Liver (tissue), 3 donors: ENCODE results near the gene REPS2.

Experiments used
- CTCF ChIP-seq: fragments of 150-350 bp; IDR thresholded peaks from 2 replicates; pipeline ENCODE4 v1.5.1; 2017; ENCODE audit warnings: improper control_type of control experiment, low read depth, low read length; ENCODE audit not compliant: missing input control
- EGR1 ChIP-seq, 2 donors: IDR thresholded peaks; 2 replicates each; pipeline ENCODE4 v1.6.1; 2016 to 2018; ENCODE audit warnings: antibody characterized with exemption in 2 of 2, low read depth in 2 of 2
- GABPA ChIP-seq, 2 donors: IDR thresholded peaks in 1 of 2; conservative IDR thresholded peaks in 1 of 2; 2 replicates each; pipeline ENCODE4 v1.6.1; 2016; ENCODE audit warnings: antibody characterized with exemption in 2 of 2, mild to moderate bottlenecking in 1 of 2, moderate library complexity in 1 of 2
- JUND ChIP-seq, 2 donors: IDR thresholded peaks; 2 replicates each; pipeline ENCODE4 v1.6.1; 2016; ENCODE audit warnings: antibody characterized with exemption in 2 of 2
- MAX ChIP-seq: IDR thresholded peaks from 2 replicates; pipeline ENCODE4 v1.6.1; 2016; ENCODE audit warnings: antibody characterized with exemption
- NR2F2 ChIP-seq: IDR thresholded peaks from 2 replicates; pipeline ENCODE4 v1.6.1; 2016; ENCODE audit warnings: antibody characterized with exemption
- RAD21 ChIP-seq, 2 donors: IDR thresholded peaks; 2 replicates each; pipeline ENCODE4 v1.6.1; 2016; ENCODE audit warnings: antibody characterized with exemption in 2 of 2, mild to moderate bottlenecking in 2 of 2
- SP1 ChIP-seq: IDR thresholded peaks from 2 replicates; pipeline ENCODE4 v1.6.1; 2018; ENCODE audit warnings: antibody characterized with exemption, mild to moderate bottlenecking
- TAF1 ChIP-seq: conservative IDR thresholded peaks from 2 replicates; pipeline ENCODE4 v1.6.1; 2016; ENCODE audit warnings: antibody characterized with exemption, mild to moderate bottlenecking
- YY1 ChIP-seq: IDR thresholded peaks from 2 replicates; pipeline ENCODE4 v1.6.1; 2016; ENCODE audit warnings: antibody characterized with exemption, mild to moderate bottlenecking
- TF ChIP-seq, protein P1 (sequence below): IDR thresholded peaks from 2 replicates; pipeline ENCODE4 v1.6.1; 2016; ENCODE audit warnings: antibody characterized with exemption, mild to moderate bottlenecking
- TF ChIP-seq, protein P2 (sequence below): IDR thresholded peaks from 2 replicates; pipeline ENCODE4 v1.6.1; 2016; ENCODE audit warnings: antibody characterized with exemption
- donor health status: healthy.
- donor health status: healthy.

DNA sequence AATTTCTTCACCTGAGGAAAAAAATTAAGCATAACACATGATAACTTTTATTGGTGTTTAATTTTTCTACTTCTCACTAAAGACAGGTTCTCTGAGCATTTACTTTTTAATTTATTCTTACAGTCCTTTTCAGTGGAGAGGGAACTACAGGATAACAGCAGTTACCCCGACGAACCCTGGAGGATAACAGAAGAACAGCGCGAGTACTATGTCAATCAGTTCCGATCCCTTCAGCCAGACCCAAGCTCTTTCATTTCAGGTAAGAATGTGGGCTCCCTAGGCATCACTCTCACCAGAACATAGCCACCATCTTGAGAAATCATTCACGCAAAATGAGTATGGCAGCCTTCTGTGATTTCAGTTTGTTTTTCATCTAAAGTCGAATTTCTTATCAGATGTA is 100.8 kb downstream of the REPS2 start:
- TF ChIP-seq GABPA (IDR thresholded peaks at IDR 0.05 in 1 of 2, conservative IDR thresholded peaks at IDR 0.05 in 1 of 2): no peak
- no peak for TF ChIP-seq CTCF
- no peak for TF ChIP-seq JUND (IDR thresholded peaks at IDR 0.05)
- TF ChIP-seq RAD21 (IDR thresholded peaks at IDR 0.05): no peak
- no peak for TF ChIP-seq SP1
- no peak for TF ChIP-seq EGR1 (IDR thresholded peaks at IDR 0.05; ENCODE audit: low read depth in 2 of 2)
- TF ChIP-seq, protein P1, sequence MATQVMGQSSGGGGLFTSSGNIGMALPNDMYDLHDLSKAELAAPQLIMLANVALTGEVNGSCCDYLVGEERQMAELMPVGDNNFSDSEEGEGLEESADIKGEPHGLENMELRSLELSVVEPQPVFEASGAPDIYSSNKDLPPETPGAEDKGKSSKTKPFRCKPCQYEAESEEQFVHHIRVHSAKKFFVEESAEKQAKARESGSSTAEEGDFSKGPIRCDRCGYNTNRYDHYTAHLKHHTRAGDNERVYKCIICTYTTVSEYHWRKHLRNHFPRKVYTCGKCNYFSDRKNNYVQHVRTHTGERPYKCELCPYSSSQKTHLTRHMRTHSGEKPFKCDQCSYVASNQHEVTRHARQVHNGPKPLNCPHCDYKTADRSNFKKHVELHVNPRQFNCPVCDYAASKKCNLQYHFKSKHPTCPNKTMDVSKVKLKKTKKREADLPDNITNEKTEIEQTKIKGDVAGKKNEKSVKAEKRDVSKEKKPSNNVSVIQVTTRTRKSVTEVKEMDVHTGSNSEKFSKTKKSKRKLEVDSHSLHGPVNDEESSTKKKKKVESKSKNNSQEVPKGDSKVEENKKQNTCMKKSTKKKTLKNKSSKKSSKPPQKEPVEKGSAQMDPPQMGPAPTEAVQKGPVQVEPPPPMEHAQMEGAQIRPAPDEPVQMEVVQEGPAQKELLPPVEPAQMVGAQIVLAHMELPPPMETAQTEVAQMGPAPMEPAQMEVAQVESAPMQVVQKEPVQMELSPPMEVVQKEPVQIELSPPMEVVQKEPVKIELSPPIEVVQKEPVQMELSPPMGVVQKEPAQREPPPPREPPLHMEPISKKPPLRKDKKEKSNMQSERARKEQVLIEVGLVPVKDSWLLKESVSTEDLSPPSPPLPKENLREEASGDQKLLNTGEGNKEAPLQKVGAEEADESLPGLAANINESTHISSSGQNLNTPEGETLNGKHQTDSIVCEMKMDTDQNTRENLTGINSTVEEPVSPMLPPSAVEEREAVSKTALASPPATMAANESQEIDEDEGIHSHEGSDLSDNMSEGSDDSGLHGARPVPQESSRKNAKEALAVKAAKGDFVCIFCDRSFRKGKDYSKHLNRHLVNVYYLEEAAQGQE: no peak
- no peak for TF ChIP-seq MAX
- TF ChIP-seq YY1: no peak
- TF ChIP-seq TAF1: no peak
- TF ChIP-seq, protein P2, sequence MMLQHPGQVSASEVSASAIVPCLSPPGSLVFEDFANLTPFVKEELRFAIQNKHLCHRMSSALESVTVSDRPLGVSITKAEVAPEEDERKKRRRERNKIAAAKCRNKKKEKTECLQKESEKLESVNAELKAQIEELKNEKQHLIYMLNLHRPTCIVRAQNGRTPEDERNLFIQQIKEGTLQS: no peak
- no peak for TF ChIP-seq NR2F2
